Hepatocyte (in vitro differentiated cells): Measurements from ENCODE around the gene SWAP70.

Experiments
- EZH2 ChIP-seq: fragments of 200-600 bp; sonication (generic); IDR thresholded peaks from 2 replicates; pipeline ENCODE4 v1.6.1; 2016; ENCODE audit warnings: antibody characterized with exemption, mild to moderate bottlenecking, borderline replicate concordance
- EZH2phosphoT487 ChIP-seq: fragments of 200-600 bp; sonication (generic); IDR thresholded peaks from one replicate; pipeline ENCODE4 v1.6.1; 2018; ENCODE audit warnings: antibody characterized with exemption, mild to moderate bottlenecking, low read depth, moderate library complexity; ENCODE audit not compliant: unreplicated experiment, severe bottlenecking
- TF ChIP-seq, protein P1 (sequence below): fragments of 200-600 bp; sonication (generic); IDR thresholded peaks from 2 replicates; pipeline ENCODE4 v1.5.1; 2016; ENCODE audit warnings: antibody characterized with exemption, mild to moderate bottlenecking; ENCODE audit not compliant: poor library complexity

DNA sequence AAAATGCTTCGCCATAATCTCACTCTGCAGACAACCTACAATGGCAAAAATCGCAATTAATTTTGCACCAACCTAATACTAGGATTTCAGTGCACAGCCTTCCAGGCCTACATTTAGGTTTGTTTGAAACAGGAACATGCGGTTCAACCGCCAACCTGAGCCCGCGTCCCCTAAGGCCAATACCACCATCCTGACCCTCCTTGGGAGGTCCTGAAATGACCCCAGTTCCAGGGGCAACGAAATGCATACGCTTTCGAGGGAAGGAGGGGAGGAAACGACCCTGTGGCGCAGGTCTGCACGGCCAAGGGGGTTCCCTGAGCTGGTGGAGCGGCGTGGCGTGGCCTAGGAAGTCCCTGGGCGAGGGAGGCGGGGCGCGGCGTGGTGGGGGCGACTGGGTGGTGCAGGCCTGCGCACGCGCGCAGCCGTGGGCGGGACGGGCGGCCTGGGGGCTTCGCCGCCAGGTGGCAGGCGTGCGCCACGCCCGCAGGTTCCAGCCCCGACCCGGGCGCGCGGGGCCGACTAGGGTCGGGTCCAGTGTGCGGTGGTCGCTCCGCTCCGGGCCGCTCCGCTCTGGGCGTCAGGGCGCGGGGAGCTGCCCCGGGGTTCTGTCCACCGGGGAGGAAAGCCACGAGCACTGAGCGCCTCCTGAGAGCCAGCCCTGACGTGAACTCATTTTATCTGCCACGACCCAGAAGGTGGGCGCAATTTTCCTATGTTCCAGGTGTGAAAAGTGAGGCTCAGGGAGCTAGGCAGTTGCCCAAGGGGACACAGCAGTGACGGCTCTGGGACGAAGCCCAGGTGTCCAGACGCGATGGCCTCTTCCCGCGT lies 94.1 kb downstream of the SWAP70 start:
- TF ChIP-seq, protein P1, sequence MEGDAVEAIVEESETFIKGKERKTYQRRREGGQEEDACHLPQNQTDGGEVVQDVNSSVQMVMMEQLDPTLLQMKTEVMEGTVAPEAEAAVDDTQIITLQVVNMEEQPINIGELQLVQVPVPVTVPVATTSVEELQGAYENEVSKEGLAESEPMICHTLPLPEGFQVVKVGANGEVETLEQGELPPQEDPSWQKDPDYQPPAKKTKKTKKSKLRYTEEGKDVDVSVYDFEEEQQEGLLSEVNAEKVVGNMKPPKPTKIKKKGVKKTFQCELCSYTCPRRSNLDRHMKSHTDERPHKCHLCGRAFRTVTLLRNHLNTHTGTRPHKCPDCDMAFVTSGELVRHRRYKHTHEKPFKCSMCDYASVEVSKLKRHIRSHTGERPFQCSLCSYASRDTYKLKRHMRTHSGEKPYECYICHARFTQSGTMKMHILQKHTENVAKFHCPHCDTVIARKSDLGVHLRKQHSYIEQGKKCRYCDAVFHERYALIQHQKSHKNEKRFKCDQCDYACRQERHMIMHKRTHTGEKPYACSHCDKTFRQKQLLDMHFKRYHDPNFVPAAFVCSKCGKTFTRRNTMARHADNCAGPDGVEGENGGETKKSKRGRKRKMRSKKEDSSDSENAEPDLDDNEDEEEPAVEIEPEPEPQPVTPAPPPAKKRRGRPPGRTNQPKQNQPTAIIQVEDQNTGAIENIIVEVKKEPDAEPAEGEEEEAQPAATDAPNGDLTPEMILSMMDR, result peak; percentile 72
- no peak for TF ChIP-seq EZH2
- TF ChIP-seq EZH2phosphoT487, result no peak
